CD4-positive, alpha-beta T cell treated with Interferon gamma for 1 hour (primary cell): ENCODE measurements around the gene RNASET2.
"Not testable (repeated sequence)": the region's sequence is repeated elsewhere in the genome, so short reads cannot be mapped to it uniquely, and the experiment has no call there.

Experiments
- DNase-seq: peaks from one replicate; pipeline ENCODE4 v3.0.0-alpha.2; 2020

The RNASET2 gene

DNA sequence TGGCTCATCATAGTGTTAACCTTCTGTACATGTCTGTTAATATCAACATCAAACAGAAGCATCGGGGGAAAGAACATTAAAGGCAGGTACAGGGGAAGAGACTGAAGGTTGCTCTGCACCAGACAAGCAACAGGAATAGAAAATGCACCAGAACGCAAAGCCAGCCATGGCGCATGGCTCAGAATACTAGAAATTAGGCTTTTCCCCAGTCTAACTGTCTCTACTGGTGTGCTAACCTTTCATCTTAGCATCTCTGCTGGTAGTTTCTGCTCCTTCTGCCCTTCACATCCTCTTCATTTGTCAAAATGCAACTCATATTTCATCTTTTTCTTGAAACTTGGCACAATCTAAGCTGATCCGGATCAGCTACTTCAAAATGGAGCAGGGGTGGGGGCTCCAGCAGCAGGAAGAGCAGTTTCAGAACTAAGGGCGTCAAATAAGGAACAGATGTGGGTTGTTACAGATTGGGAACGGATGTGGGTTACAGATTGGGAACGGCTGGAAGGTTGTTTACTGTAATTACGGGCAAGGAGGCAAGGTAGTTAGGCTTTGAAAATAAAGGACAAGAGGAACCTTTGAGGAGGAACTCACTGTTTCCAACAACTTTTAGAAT lies 13.1 kb upstream of the RNASET2 start:
- DNase-seq, result no peak

DNA sequence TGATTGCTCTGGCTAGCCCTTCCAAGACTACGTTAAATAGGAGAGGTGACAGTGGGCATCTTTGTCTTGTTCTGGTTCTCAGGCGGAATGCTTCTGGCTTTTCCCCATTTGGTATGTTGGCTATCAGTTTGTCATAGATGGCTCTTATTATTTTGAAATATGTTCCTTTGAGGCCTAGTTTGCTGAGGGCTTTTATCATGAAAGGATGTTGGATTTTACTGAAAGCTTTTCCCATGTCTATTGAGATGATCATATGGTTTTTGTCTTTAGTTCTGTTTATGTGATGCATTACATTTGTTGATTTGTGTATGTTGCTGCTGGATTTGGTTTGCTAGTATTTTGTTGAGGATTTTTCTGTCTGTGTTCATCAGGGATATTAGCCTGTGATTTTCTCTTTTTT lies 9.9 kb upstream of the RNASET2 start:
- no peak for DNase-seq

DNA sequence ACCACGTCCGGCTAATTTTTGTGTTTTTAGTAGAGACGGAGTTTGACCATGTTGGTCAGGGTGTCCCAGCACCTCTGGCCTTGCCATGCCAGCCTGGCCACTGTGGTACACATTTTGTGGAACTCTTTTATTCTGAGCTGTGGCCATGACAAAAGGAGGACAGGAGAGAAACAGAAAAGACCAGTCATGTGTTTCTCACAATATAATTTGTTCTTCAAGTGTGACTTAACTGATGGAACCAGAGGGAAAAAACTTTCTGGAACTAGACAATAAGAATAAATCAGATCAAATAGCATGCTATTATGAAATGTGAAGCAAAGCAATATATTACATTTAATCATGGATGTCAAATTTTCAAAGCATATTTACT lies 4.2 kb upstream of the RNASET2 start:
- DNase-seq, result no peak

DNA sequence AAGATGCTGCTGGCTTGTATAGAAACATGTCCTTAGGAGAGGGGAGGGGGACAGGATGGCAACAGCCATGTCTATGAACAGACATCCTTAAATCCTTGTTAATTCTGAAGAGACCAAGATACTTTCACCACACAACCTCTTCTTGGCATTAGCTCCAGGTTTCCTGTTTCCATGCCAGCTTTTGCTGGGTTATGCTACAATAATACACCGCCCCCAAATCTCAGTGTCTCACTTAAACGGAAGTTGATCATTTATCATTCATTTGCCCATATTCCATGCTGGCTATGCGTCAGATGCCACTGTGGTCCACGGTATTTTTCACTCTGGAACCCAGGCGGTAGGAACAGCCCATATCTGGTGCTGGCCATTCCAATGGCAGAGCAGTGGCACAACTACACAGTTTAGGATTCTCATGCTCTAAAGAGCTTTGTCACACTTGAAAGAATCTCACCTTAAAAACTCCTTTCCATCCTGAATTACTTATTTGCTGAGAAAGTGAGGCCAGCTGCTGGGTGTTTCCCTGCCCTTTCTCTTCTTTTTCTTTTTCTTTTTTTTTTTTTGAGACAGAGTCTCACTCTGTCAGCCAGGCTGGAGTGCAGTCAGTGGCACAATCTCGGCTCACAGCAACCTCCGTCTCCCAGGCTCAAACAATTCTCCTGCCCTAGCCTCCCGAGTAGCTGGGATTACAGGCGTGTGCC lies 3.7 kb upstream of the RNASET2 start:
- no peak for DNase-seq

DNA sequence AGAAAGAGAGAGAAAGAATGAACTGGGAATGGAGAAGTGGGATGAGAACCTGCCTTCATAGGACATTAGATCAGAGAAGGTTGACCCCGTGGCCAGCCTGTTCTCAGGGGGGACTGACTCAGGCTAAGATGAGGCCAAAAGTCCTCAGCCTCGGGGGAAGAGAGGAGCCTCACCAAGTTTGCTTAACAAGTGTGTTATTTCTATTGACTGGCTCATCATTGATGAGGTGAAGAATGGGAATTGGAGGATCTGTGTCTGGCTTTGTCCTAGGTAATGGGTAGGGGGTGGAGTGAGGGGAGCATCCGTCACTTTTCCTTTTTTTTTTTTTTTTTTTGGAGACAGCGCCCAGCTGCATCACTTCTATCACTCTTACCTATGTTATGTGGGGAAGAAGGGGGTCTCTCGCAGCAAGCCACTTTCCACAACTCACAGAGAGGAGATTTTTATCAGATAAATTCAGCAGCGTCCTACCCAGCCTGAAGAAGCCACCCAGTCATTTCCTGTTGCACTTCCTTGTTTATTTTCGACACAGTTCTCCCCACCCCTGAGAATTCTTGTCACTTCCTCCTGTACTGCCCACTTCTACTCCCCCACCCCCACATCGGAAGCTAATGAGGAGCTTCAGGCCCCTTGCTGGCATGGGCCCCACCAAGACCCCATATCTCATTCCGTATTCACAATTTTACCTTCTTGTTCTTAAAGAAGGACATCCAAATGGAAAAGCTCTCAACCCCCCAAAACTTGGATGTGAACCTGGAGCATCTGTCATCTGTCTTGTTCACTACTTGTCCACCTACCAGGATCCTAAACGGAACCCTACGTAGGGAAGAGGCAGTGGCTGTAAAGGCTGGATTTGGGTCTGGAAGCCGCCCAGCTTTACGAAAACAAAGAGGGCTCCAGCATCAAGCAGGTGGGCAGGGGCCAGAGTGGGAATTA lies 2.8 kb upstream of the RNASET2 start:
- DNase-seq, result peak; percentile 74

DNA sequence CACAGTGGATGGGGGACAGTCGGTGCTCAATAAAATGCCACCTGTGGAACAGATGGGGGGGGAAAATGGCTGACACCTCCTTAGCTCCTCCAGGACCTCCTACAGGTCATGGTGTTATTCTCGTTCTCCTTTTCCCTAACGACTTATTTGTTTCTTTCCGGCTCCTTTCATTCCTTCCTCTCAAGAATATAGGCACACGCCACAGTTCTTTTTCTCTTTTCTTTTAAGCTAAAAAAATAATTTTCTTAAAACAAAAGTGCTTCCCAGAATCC lies 1.4 kb upstream of the RNASET2 start:
- no peak for DNase-seq

DNA sequence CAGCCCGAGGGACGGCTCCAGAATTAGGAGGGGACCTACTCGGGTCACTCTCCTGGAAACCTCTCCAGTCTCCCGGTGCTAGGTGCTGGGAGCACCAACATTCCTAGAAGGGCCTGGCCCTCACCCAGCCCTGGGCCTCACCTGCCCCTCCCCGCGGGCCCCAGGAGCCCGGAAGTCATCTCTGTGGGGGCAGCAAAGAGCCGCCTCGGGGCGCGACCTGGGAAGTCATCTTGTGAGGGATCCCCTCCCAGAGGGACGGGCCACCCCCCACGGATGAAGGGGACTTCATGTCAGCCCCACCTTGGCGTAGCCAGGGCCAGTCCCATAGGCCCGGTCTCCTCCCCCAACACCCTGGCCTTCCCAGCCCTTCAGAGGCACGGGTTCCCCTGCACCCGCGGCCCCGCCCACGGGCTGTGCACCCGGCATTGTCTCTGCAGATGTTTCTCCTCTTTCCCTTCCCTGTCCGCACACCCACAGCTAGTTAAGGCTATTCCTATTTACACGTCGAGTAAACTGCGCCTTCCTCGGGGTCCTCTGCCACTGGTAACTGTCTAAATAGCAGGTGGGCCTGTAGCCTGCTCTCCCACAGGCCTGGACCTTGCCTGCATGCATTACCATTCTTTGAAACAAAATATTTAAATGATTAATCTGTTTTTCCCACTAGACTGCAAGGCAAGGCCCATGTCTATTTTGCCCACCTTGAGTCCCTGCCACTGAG lies 896 bp upstream of the RNASET2 start:
- DNase-seq, result peak; percentile 29

DNA sequence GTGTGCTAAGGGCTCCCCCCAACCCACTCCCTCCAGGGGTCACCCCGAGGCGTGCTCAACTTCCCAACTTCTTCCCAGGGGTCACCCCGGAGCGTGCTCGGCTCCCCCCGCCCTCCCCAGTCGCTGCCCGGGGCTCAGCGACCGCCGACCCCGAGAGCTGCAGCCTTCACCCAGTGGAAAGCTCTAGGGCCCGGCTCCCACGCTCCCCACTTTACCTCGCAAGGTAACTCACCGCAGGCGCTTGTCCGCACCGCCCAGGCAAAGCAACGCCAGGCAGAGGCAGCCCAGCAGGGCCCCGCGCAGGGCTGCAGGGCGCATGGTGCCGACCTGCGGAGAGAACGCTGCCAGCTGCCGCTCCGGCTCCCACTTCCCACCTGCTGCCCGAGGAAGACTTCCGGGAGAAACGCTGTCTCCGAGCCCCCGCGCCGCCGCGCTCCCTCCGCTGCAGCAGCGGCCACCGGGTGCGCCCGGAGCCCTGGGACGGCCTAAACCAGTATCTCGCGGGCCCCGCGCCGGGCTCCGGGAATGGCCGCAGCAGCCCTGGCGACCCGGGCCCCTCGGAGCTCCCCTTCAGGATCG lies 396 bp downstream of the RNASET2 start:
- no peak for DNase-seq

DNA sequence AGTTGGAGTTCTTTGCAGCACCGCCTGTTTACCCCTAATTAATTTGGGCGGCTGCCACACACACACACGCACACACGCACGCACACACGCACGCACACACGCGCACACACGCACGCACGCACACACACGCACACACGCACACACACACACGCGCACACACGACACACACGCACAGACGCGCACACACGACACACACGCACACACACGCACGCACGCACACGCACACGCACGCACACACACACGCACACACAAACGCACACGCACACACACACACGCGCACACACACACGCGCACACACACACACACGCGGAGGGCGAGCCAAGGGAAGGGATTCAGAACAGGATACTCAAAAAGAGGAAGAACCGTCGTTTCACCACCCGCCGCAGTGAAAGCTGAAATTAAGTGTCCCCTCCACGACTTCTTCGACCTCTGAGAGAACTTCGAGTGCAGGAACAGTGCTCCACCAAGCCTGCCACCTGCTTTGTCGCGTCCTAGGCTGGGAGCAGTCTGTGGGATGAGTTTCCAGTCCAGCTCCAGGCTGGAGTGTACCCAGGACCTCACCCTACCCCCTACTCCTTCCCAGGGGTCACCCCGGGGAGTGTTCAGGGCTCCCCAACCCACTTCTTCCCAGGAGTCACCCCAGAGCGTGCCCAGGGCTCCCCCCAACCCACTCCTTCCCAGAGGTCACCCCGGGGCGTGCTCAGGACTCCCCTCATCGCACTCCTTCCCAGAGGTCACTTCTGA lies 1.1 kb downstream of the RNASET2 start:
- DNase-seq, result peak; percentile 52

DNA sequence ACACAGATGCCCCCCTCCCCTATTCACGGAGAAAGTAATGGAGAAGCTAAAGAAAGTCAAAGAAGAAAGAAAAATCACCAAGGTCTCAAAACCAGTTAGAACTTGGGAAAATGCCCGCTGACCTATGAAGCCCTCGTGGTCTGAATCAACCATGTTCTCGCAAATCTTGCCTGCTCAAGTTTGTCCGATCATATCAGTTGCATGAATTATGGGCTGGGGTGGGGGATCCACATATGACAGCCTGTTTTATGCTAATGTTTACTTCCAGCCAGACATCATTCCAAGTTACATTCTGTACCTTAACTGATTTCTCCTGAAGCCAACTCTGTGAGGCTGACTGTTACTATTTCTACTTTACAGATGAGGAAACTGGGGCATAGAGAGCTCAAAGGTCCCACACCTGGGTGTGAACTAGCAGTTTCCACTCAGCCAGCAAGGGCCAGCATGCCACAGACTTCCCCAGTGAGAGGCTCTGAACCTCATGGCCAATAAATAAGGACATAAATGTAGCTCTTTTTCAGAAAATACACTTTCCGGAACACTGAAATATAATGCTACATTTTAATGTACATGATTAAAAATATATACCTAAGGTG lies 2.1 kb downstream of the RNASET2 start:
- DNase-seq, result no peak

DNA sequence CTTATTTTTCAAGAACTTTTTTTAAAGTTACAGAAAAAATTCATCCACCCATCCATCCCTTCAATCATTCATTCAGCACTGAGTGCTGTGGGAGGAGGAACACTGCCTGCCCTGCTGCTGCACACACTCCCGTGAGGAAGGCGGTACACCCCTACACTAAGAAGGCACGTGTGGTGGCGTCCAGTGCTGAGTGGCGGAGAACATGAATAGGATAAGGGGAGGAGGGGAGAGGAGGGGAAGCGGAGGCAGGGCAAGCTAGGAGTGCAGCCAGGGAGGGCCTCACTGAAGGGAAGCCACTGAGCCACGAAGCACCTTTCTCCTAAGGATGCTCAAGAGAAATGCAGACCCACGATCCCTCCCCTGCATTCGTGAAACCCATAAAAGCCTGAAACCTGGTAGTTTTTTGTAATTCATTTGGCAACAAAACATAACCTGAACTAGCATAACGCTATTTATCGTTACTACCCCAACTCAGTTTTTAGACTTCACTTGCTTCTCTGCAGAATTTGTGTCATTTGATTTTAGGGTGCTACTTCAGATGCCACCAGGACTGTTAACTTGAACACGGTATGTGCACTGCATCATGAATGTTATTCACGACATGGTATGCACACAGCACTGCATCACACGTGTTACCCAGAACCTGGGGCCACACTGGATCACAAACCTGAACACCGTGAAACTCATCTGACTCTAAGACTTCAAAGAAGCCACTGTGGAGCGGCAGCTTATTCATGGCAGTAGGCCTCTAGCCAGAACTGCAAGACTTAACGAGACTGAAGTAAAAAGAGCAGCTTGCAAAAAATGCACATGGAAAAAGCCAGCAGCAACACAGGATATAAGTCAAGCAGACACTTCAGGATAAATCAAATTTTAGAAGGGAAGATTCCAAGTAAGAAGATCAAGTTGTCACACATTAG lies 3.5 kb downstream of the RNASET2 start:
- DNase-seq, result no peak

DNA sequence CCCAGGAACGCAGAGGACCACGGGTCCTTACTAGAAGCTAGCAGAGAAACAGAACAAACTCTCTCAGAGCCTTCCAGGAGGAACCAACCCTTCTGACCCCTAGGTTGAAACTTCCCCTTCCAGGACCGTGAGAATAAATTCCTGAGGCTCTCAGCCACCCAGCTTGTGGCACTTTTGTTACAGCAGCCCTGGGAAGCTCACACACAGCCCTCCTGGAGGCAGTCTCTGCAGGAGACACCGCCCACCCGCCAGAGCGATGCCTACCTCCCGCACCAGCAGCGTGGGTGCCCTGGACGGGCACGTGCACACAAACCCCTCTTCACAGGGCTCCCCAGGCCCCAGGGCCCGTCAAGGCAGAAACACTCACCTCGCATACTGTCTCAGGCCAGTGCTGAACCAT lies 4.2 kb downstream of the RNASET2 start:
- no peak for DNase-seq

DNA sequence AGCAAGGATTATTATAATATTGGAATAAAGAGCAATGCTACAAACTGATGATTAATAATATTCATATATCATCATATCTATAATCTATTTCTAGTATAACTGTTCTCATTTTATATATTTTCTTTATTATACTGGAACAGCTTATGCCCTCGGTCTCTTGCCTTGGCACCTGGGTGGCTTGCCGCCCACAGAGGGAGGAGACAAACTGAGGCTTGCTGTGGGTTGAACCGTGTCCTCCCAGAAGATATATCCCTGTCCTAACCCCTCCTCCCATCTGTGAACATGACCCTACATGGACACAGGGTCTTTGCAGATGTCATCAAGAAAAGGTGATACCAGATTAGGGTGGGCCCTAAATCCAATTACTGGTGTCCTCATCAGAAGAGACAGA lies 4.7 kb downstream of the RNASET2 start:
- no peak for DNase-seq

DNA sequence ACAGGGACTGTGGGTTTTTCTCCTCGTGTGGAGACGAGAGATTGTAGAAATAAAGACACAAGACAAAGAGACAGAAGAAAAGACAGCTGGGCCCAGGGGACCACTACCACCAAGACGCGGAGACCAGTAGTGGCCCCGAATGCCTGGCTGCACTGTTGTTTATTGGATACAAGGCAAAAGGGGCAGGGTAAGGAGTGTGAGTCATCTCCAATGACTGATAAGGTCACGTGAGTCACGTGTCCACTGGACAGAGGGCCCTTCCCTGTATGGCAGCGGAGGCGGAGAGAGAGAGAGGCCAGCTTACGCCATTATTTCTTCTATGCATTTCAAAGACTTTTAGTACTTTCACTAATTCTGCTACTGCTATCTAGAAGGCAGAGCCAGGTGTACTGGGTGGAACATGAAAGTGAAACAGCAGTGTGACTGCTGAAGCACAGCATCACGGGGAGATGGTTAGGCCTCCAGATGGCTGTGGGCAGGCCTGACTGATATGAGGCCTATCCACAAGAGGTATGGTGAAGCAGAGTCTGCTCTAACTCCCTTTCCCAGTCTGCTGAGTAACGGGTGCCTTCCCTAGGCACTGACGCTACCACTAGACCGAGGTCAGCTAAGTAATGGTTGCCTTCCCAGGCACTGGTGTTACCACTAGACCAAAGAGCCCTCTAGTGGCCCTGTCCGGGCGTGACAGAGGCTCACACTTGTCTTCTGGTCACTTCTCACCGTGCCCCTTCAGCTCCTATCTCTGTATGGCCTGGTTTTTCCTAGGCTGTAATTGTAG lies 5.3 kb downstream of the RNASET2 start:
- peak; percentile 75 for DNase-seq

DNA sequence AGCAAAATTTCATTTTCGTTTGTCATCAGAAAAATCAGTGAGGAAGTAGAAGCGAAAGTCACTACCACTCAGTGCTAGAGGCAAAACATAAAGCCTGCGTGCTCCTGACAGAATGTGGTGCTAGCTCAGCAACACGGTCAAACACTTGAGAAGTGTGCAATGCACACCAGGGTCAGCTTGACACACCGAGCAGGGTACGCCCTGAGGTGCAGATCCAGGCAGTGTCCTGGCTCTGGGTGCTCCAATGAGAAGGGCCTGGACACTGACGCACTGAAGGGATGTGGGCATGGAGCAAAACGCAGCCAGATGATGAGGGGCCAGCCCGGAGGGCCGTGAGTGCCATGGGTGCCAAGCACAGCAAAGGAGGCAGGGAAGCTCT lies 5.9 kb downstream of the RNASET2 start:
- DNase-seq, result no peak

DNA sequence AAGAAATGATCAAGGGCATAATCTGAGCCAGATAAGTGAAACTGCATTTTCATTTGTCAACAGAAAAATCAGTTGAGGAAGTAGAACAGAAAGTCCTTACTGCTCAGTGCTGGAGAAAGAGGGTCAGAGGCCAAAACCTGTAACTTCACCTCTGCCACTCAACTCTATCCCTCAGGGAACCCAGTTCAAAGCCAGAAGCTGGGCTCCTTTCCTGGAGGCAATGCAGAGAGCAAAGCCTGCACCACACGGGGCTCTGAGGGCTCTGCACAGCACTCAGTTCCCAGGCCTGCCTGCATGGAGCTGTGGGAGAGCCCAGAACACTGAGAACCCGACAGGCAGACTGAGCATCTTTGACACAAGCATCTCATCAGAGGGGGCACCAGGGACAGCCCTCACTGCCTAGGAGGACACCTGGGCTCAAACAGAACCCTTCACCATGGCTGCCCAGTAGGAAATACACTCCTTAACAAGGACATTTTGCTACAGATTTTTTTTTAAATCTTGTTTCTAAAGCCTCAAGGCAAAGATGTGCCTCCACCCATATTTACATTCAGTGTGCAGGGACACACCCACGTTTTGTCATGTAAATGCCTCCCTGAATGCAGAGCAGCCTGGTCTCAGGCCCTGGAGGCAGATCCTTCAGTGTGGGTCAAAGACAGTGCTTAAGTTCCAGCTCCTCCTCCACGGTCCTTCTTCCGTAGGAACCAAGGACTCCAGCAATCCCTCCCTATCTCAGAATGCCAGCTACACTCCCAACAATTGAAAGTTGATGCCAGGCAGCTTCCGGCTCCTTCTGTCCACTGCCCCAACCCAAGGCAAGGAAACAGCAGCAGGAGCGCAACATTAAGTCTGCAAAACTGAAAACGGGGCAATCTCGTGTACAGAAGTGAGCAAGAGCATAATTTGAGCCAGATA lies 6.6 kb downstream of the RNASET2 start:
- no peak for DNase-seq

DNA sequence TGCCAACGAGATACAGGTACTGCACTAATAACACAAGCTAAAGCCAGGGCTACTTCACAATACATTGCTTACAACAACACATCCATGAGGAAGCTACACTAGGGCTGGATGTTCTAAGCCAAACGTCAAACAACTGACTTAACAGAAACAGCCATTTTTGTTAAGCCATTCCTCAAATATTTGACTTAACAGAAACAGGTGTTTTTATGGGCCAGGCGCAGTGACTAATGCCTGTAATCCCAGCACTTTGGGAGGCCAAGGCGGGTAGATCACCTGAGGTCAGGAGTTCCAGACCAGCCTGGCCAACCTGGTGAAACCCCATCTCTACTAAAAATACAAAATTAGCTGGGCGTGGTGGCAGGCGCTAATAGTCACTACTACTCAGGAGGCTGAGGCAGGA lies 7.6 kb downstream of the RNASET2 start:
- not testable (repeated sequence) for DNase-seq

DNA sequence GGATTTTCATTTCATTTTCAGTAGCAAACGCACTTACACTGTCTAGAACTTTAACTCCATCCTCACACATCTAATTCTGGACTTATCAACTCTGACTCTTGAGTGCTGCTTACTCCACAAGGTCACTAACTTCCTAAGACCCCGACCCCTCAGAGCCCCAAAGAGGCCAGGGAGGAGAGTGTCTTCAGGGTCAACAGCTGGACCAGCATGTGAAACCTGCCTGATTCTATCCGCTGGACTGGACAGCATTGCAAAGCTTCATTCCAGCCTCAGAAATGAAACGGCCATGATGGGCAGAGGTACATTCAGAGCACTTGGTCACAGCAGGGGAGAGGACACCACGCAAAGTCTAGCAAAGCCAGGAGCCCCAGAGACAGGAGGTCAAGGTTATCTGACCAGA lies 9.1 kb downstream of the RNASET2 start:
- DNase-seq, result no peak

DNA sequence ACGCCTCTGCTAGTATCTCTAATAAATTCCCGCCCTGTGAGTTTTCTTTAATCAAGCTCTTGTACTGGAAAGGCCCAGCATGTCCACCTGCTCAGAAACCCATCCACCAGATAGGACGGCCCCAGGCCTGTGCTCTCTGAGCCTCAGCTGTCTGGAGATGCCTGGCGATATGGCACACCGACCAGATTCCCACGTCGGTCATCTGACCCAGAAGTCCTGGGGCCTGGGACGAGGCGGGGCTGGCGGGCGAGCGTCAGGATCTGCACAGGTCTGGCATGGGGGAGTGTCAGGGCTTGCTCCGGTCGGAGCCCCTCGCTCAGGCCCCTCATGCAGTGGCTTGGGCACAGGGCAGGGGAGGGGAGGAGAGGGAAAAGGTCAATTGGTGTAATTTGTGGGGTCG lies 10.2 kb downstream of the RNASET2 start:
- DNase-seq, result no peak
